Lung (tissue), 12 donors: ENCODE data around the gene GP1BB. TPM values are rescaled to one million over a fixed set of nuclear protein-coding genes. Genes with fewer than 3 reads are reported as not detected.

Experiments used
- ATAC-seq: fragments of 200-7000 bp; cut with Tn5 transposase; one replicate; pipeline ENCODE4 v1.9.1; 2020; ENCODE audit warnings: moderate number of reproducible peaks; ENCODE audit not compliant: insufficient read depth, low FRiP score
- DNase-seq, 3 donors: peaks; one replicate each; pipeline ENCODE4 v3.0.0-alpha.2; 2013 to 2017
- H3K27ac ChIP-seq, 2 donors: one replicate each; pipeline ENCODE4 v1.5.1; 2013; ENCODE audit warnings: mild to moderate bottlenecking in 2 of 2, moderate library complexity in 2 of 2, control low read depth in 1 of 2, inconsistent platforms in 1 of 2, low read depth in 1 of 2, low read length in 1 of 2
- H3K27me3 ChIP-seq, 3 donors: one replicate each; pipeline ENCODE4 v1.5.1; 2013; ENCODE audit warnings: low read length in 2 of 3; ENCODE audit not compliant: control insufficient read depth in 3 of 3, insufficient read depth in 3 of 3
- H3K36me3 ChIP-seq, 4 donors: one replicate each; pipeline ENCODE4 v1.5.1; 2013; ENCODE audit warnings: low read length in 4 of 4, mild to moderate bottlenecking in 1 of 4, moderate library complexity in 1 of 4; ENCODE audit not compliant: control insufficient read depth in 4 of 4, insufficient read depth in 4 of 4
- H3K4me1 ChIP-seq, 5 donors: one replicate each; pipeline ENCODE4 v1.5.1; 2013; ENCODE audit warnings: low read length in 5 of 5, mild to moderate bottlenecking in 2 of 5, moderate library complexity in 1 of 5; ENCODE audit not compliant: control insufficient read depth in 5 of 5, insufficient read depth in 5 of 5
- H3K4me3 ChIP-seq: one replicate; pipeline ENCODE4 v1.5.1; 2013; ENCODE audit warnings: mild to moderate bottlenecking, control low read depth, moderate library complexity
- H3K9ac ChIP-seq, 2 donors: one replicate each; pipeline ENCODE4 v1.5.1; 2013; ENCODE audit warnings: low read length in 2 of 2, control low read depth in 1 of 2; ENCODE audit not compliant: insufficient read depth in 1 of 2
- H3K9me3 ChIP-seq, 4 donors: one replicate each; pipeline ENCODE4 v1.5.1; 2013; ENCODE audit warnings: low read length in 3 of 4, mild to moderate bottlenecking in 1 of 4, moderate library complexity in 1 of 4; ENCODE audit not compliant: control insufficient read depth in 4 of 4, insufficient read depth in 3 of 4
- WGBS, 2 donors: extraction: QIAGEN DNeasy Blood & Tissue Kit; methylation state at CpG; one replicate each; pipeline ENCODE4 v1.1.7; 2013; 5-methylcytosine and 5-hydroxymethylcytosine counted together
- polyA plus RNA-seq, 2 donors: library from polyadenylated mRNA; stranded (reverse); fragments of 200-250 nt; gene quantifications; one replicate each; pipeline ENCODE4 v1.2.1, GENCODE V29; 2013
- total RNA-seq, 2 donors: library from RNA; depleted of rRNA in 1 of 2; stranded (reverse); fragments of >200 nt in 1 of 2; gene quantifications; one replicate each; pipeline ENCODE4 v1.2.1, GENCODE V29; 2014 to 2021
- TF ChIP-seq, protein P1 (sequence below): IDR thresholded peaks from 2 replicates; pipeline ENCODE4 v1.5.1; 2012; ENCODE audit warnings: mild to moderate bottlenecking; ENCODE audit errors: control extremely low read depth, extremely low read depth
- donor health status: control.
- donor health status: control.
- donor health status: Bipolar disorder and iron deficiency.
- donor health status: healthy.
- donor health status: DM: yes; HTN: yes; CAD: no.

GP1BB gene
- total and polyA plus RNA-seq, 4 donors, result 1.9 to 5.5 (median 3.4) TPM

DNA sequence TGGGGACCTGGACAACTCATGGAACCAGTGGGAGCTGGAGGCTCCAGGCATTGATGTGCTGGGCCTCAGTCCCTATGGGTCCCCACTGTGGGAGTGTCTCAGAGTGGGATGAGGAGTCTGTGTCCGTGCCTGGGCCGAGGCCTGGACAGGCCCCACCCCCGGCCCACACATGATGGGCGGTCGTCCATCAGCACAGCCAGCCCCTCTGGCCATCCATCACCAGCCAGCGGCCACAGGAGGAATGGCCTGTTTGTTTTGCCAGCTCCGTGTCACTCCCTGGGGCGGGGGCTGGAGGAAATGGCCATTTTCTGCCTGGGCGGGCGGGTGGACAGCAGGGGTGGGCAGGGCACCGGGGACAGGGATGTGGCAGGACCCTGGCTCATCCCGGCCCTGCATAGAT is 24.2 kb downstream of the GP1BB start:
- no peaks in the 10 kb centered on the region for H3K9me3 ChIP-seq
- H3K27me3 ChIP-seq, result peaks cover 0 to 6% (median 0%) of the 10 kb centered on the region in 3 donors
- ATAC-seq, result no peak
- H3K9ac ChIP-seq, result no peak overlapping the region
- no peak for DNase-seq
- H3K36me3 ChIP-seq, result no peaks in the 10 kb centered on the region
- TF ChIP-seq, protein P1, sequence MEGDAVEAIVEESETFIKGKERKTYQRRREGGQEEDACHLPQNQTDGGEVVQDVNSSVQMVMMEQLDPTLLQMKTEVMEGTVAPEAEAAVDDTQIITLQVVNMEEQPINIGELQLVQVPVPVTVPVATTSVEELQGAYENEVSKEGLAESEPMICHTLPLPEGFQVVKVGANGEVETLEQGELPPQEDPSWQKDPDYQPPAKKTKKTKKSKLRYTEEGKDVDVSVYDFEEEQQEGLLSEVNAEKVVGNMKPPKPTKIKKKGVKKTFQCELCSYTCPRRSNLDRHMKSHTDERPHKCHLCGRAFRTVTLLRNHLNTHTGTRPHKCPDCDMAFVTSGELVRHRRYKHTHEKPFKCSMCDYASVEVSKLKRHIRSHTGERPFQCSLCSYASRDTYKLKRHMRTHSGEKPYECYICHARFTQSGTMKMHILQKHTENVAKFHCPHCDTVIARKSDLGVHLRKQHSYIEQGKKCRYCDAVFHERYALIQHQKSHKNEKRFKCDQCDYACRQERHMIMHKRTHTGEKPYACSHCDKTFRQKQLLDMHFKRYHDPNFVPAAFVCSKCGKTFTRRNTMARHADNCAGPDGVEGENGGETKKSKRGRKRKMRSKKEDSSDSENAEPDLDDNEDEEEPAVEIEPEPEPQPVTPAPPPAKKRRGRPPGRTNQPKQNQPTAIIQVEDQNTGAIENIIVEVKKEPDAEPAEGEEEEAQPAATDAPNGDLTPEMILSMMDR, result no peak
- peaks cover 0 to 20% (median 0%) of the 10 kb centered on the region in 5 donors for H3K4me1 ChIP-seq
- H3K4me3 ChIP-seq, result no peak overlapping the region
- 86 to 87% methylated on average over 12 of the region's 12 CpGs for WGBS, 2 donors
- H3K27ac ChIP-seq, result no peak overlapping the region

GRCh38 chr22:19748139-19748538 is 24.8 kb downstream of the GP1BB start:
- Histone ChIP-seq H3K27ac (no peak overlapping the region), H3K9me3 (no peaks in the 10 kb centered on the region), H3K36me3 (no peaks in the 10 kb centered on the region), H3K4me3 (no peak overlapping the region), H3K27me3 (peaks cover 0 to 11% (median 4%) of the 10 kb centered on the region in 3 donors), H3K9ac (no peak overlapping the region), H3K4me1 (peaks cover 0 to 20% (median 0%) of the 10 kb centered on the region in 5 donors)
- TF ChIP-seq, protein P1, result no peak
- DNase-seq (no peak), ATAC-seq (no peak)
- WGBS, 2 donors, result 75 to 77% methylated on average over 4 of the region's 4 CpGs

- 74 to 88% methylated on average over 15 of the region's 15 CpGs for WGBS, 2 donors
- no peak for DNase-seq
These were observed 25.8 kb downstream of the GP1BB start for GRCh38 chr22:19748991-19749664.

More at GRCh38 chr22:19748991-19749664, 25.8 kb downstream of the GP1BB start:
- no peak overlapping the region for H3K9ac ChIP-seq
- no peak overlapping the region for H3K27ac ChIP-seq
- peaks cover 0 to 12% (median 0%) of the 10 kb centered on the region in 5 donors for H3K4me1 ChIP-seq
- TF ChIP-seq, protein P1, result no peak
- H3K4me3 ChIP-seq, result no peak overlapping the region
- H3K9me3 ChIP-seq, result no peaks in the 10 kb centered on the region
- H3K36me3 ChIP-seq, result no peaks in the 10 kb centered on the region
- no peak for ATAC-seq
- peaks cover 0 to 21% (median 9%) of the 10 kb centered on the region in 3 donors for H3K27me3 ChIP-seq
